A549 (cell line): ENCODE measurements around the gene OSBPL2. TPM values are rescaled to one million over a fixed set of nuclear protein-coding genes. Genes with fewer than 3 reads are reported as not detected.
A peak's percentile ranks its signal among the peaks of the same experiment; 100 is the strongest.

ENCODE experiments used
- ATAC-seq, 2 experiments: fragments of 200-7000 bp in 1 of 2; fragments of >200 bp in 1 of 2; cut with Nextera tagmentation in 1 of 2; cut with Tn5 transposase in 1 of 2; 3 replicates each; pipeline versions ENCODE4 v1.8.0 to v1.9.1; 2018 to 2020; ENCODE audit warnings: mild to moderate bottlenecking in 1 of 2, moderate library complexity in 1 of 2
- CTCF ChIA-PET: fragments of 300-600 bp; sonication (Branson Sonifier 250); formaldehyde crosslinking; extraction: SDS; loops from one replicate; lab custom pipeline; 2021; ENCODE audit warnings: antibody characterized with exemption, inconsistent platforms; lab: Yijun Ruan, JAX
- POLR2A ChIA-PET: fragments of 350-600 bp; formaldehyde crosslinking; extraction: SDS; loops from one replicate; lab custom pipeline; 2021; ENCODE audit warnings: antibody characterized with exemption, inconsistent platforms; lab: Yijun Ruan, JAX
- DNase-seq, 2 experiments: peaks; one replicate each; pipeline versions ENCODE4 v3.0.0 to v3.0.0-alpha.2; 2011 to 2016; ENCODE audit warnings: low read depth in 1 of 2, low spot score in 1 of 2
- FAIRE-seq: peaks from 2 replicates; lab custom pipeline; 2011; peaks lifted over from hg19 to GRCh38; lab: Jason Lieb, UNC
- H3K27ac ChIP-seq, 2 experiments: fragments of >200 bp; sonication (Bioruptor Twin); formaldehyde crosslinking; 3 replicates each; pipeline ENCODE4 v1.5.1; 2016 to 2017
- H3K4me1 ChIP-seq: fragments of >200 bp; sonication (Bioruptor Twin); formaldehyde crosslinking; 3 replicates; pipeline ENCODE4 v1.6.1; 2016
- H3K4me2 ChIP-seq: fragments of >200 bp; sonication (Bioruptor Twin); formaldehyde crosslinking; 3 replicates; pipeline ENCODE4 v1.6.1; 2016
- H3K4me3 ChIP-seq: fragments of >200 bp; sonication (Bioruptor Twin); formaldehyde crosslinking; 3 replicates; pipeline ENCODE4 v1.5.1; 2016
- H3K9me3 ChIP-seq: fragments of >200 bp; sonication (Bioruptor Twin); formaldehyde crosslinking; 3 replicates; pipeline ENCODE4 v1.6.1; 2016
- CBX2 ChIP-seq: fragments of 200-600 bp; sonication (generic); IDR thresholded peaks from 2 replicates; pipeline ENCODE4 v1.6.1; 2016; ENCODE audit warnings: low read depth, mild to moderate bottlenecking, borderline replicate concordance
- CHD2 ChIP-seq: fragments of 150-350 bp; IDR thresholded peaks from 2 replicates; pipeline ENCODE4 v1.6.1; 2014; ENCODE audit warnings: low read length; ENCODE audit not compliant: partially characterized antibody
- EHMT2 ChIP-seq: fragments of 200-600 bp; sonication (generic); IDR thresholded peaks from 2 replicates; pipeline ENCODE4 v1.6.1; 2016; ENCODE audit warnings: antibody characterized with exemption, low read depth, mild to moderate bottlenecking, moderate library complexity
- FOSL2 ChIP-seq, 2 experiments: fragments of 450-650 bp in 1 of 2; fragments of >200 bp in 1 of 2; sonication (Bioruptor Twin) in 1 of 2; formaldehyde crosslinking; IDR thresholded peaks; 2 replicates each; pipeline versions ENCODE4 v1.5.0 to v1.6.1; 2016 to 2020; ENCODE audit warnings: mild to moderate bottlenecking in 1 of 2, moderate library complexity in 1 of 2
- FOXS1 ChIP-seq: fragments of 250-450 bp; sonication (Bioruptor Pico); IDR thresholded peaks from 2 replicates; pipeline ENCODE4 v1.5.0; 2020; ENCODE audit warnings: mild to moderate bottlenecking, moderate library complexity
- HDAC2 ChIP-seq: fragments of 200-600 bp; sonication (generic); IDR thresholded peaks from 2 replicates; pipeline ENCODE4 v1.6.1; 2016
- HEYL ChIP-seq: fragments of 250-450 bp; sonication (Bioruptor Pico); IDR thresholded peaks from 2 replicates; pipeline ENCODE4 v1.8.0; 2021; ENCODE audit warnings: mild to moderate bottlenecking, moderate library complexity
- HOXB5 ChIP-seq: fragments of 250-450 bp; sonication (Bioruptor Pico); IDR thresholded peaks from 2 replicates; pipeline ENCODE4 v1.5.0; 2020; ENCODE audit warnings: mild to moderate bottlenecking, moderate library complexity
- JUN ChIP-seq, 2 experiments: fragments of >200 bp; sonication (Bioruptor Twin); formaldehyde crosslinking; IDR thresholded peaks; 2 replicates in 1 of 2; 3 replicates in 1 of 2; pipeline ENCODE4 v1.6.1; 2016 to 2017
- JUNB ChIP-seq: fragments of >200 bp; sonication (Bioruptor Twin); formaldehyde crosslinking; IDR thresholded peaks from 2 replicates; pipeline ENCODE4 v1.6.1; 2016
- KDM1A ChIP-seq: fragments of 200-600 bp; sonication (generic); IDR thresholded peaks from 2 replicates; pipeline ENCODE4 v1.6.1; 2016; ENCODE audit warnings: low read depth, mild to moderate bottlenecking
- KDM5A ChIP-seq: fragments of 200-600 bp; sonication (generic); IDR thresholded peaks from 2 replicates; pipeline ENCODE4 v1.6.1; 2016; ENCODE audit warnings: antibody characterized with exemption, mild to moderate bottlenecking
- MAFK ChIP-seq: fragments of 450-650 bp; IDR thresholded peaks from 2 replicates; pipeline ENCODE4 v1.6.1; 2014; ENCODE audit not compliant: partially characterized antibody
- MAZ ChIP-seq: fragments of 150-350 bp; IDR thresholded peaks from 2 replicates; pipeline ENCODE4 v1.6.1; 2014; ENCODE audit warnings: antibody characterized with exemption, low read depth, low read length, borderline replicate concordance
- MYC ChIP-seq: IDR thresholded peaks from 2 replicates; pipeline ENCODE4 v1.6.1; 2012; ENCODE audit warnings: mild to moderate bottlenecking, inconsistent platforms, low read length, improper control_type of control experiment, borderline replicate concordance
- POLR2AphosphoS2 ChIP-seq: conservative IDR thresholded peaks from 2 replicates; pipeline ENCODE4 v1.6.1; 2012; ENCODE audit warnings: low read length, improper control_type of control experiment, inconsistent platforms
- RCOR1 ChIP-seq: fragments of 150-350 bp; IDR thresholded peaks from 2 replicates; pipeline ENCODE4 v1.6.1; 2014; ENCODE audit warnings: antibody characterized with exemption, low read length, low read depth
- TFCP2L1 ChIP-seq: fragments of 250-450 bp; sonication (Bioruptor Pico); IDR thresholded peaks from 2 replicates; pipeline ENCODE4 v1.5.0; 2021; ENCODE audit warnings: mild to moderate bottlenecking
- ZC3H11A ChIP-seq: fragments of 450-650 bp; IDR thresholded peaks from 2 replicates; pipeline ENCODE4 v1.6.1; 2014; ENCODE audit warnings: antibody characterized with exemption, mild to moderate bottlenecking
- WGBS: methylation state at CpG from one replicate; pipeline ENCODE4 v1.1.6; 2017; ENCODE audit errors: missing lambda C conversion rate; 5-methylcytosine and 5-hydroxymethylcytosine counted together
- polyA plus RNA-seq, 4 experiments: library from polyadenylated mRNA; depleted of rRNA in 3 of 4; stranded (reverse); fragments of >200 nt; fragmentation: RNase III in 1 of 4; extraction: RNeasy Plus Mini Kit Qiagen cat#74134 plus additional on column Dnase treatment in 1 of 4; gene quantifications; 2 replicates in 3 of 4; 3 replicates in 1 of 4; pipeline ENCODE4 v1.2.3, GENCODE V29; 2011 to 2017
- TF ChIP-seq, protein P1 (sequence below): fragments of >200 bp; sonication (Bioruptor Twin); formaldehyde crosslinking; IDR thresholded peaks from 3 replicates; pipeline ENCODE4 v1.6.1; 2016
- TF ChIP-seq, protein P2 (sequence below): IDR thresholded peaks from 2 replicates; pipeline ENCODE4 v1.6.1; 2012
- TF ChIP-seq, protein P3 (sequence below): fragments of 150-350 bp; IDR thresholded peaks from 2 replicates; pipeline ENCODE4 v1.6.1; 2014; ENCODE audit warnings: low read depth, mild to moderate bottlenecking, low read length

The OSBPL2 gene
- polyA plus RNA-seq, 2 of the 4 experiments (the other 2 are of a cell fraction), result 14.6 to 14.8 TPM

DNA sequence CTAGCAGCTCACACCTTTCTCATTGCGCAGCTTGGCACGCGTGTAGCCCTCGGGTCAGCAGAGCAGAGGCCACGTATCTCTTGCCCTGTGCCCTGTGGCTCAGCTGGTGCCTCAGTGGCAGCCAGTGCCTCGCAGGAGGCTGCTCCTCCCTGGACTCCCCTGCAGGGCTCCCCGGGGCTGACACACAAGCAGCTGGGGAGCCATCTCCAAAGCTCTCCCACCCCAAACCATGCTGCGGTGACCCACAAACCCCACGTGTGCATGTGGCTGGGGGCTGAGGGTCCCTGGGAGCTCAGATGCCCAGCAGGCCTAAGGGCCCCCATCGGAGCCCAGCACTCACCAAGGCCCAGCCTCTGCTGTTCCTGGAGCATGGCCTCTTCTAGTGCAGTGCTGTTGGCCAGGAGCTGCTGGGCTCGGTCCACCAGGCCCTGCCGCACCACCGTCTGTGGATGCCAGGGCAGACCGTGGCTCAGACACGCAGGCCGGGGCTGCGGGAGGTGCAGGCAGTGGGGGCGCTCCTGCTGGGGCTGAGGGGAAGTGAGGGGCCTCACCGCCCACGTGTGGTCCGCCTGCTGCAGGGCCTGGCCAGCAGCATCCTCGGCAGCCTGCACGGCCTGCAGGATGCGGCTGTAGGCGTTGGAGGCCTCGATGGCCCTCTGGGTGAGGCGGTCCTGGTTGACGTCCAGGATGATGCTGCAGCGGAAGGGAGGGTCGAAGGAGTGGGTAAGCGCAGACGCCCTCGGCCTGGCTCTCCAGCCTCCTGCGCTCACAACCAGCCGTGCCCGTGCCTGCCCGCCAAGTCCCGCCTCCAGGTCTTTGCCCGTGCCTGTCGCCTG lies 78.2 kb downstream of the OSBPL2 start:
- CTCF ChIA-PET, result interaction anchor here (0.9 to 4.9 kb wide), 5 partner anchors 10 to 66 kb away, joined by 3 to 29 read pairs (median 6); partner anchors contain the start of gene ADRM1
- POLR2A ChIA-PET, result no interaction called here
- Histone ChIP-seq H3K4me1 (peaks cover 5% of the 10 kb centered on the region; the same call in 1 of the 3 replicates), H3K4me3 (peak overlapping the region; percentile 26; the same call in 1 of the 3 replicates), H3K27ac (peak overlapping the region in 1 of 2 experiments; percentile 70; a peak in 3 of 6 replicates)
- no peak for DNase-seq
- WGBS, result 90% methylated on average over 25 of the region's 40 CpGs
- ATAC-seq, result no peak
- no peak for TF ChIP-seq MAZ
- no peak for TF ChIP-seq ZC3H11A
- TF ChIP-seq, all 56 proteins: peak for 0
- Histone ChIP-seq H3K9me3 (peaks cover 33% of the 10 kb centered on the region), H3K4me2 (no peak overlapping the region)
- FAIRE-seq, result no peak

DNA sequence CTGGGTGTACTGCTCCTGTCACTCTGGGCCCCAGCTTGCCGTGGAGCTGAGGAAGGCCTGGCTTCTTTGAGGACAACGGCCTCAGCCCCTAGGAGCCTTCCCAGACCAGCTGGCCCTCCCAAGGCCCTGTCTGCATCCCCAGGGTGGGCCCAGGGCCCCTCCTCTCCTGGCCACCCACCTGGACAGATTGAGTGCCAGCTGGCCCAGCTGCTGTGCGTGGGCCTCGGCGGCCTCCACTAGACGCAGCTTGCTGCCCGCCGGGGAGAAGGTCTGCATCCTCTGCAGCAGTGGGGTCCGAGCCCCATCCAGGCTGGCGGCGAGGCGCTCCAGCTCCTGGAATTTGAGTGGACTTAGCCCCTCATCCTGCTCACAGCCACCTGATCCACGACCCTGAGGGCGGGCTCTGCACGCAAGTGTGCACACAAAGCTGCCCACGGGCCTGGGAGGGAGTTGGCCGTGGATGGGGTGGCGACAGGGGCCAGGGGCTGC lies 78.9 kb downstream of the OSBPL2 start:
- 92% methylated on average over 4 of the region's 18 CpGs for WGBS
- H3K4me2 ChIP-seq, result no peak overlapping the region
- peak overlapping the region in 1 of 2 experiments; percentile 70; a peak in 3 of 6 replicates for H3K27ac ChIP-seq
- CTCF ChIA-PET, result interaction anchor here (1.6 to 4.9 kb wide), 3 partner anchors 11 to 65 kb away, joined by 6 to 29 read pairs (median 23); no protein-coding TSS in a partner anchor
- ATAC-seq, result no peak
- peaks cover 10% of the 10 kb centered on the region; the same call in 2 of the 3 replicates for H3K4me1 ChIP-seq
- FAIRE-seq, result no peak
- peaks cover 33% of the 10 kb centered on the region for H3K9me3 ChIP-seq
- POLR2A ChIA-PET, result no interaction called here
- H3K4me3 ChIP-seq, result peak overlapping the region; percentile 26; the same call in 2 of the 3 replicates
- DNase-seq, result no peak
- TF ChIP-seq HDAC2 (no peak), KDM5A (no peak), FOXS1 (CRISPR knock-in tag) (no peak), JUN (IDR thresholded peaks at IDR 0.05) (no peak), MAFK (no peak), CHD2 (no peak), RCOR1 (no peak), FOSL2 (IDR thresholded peaks at IDR 0.05) (no peak), FOSL2 (CRISPR knock-in tag; IDR thresholded peaks at IDR 0.05) (no peak), TFCP2L1 (CRISPR knock-in tag) (no peak), MYC (no peak), CBX2 (no peak), POLR2AphosphoS2 (no peak), JUNB (no peak), HEYL (CRISPR knock-in tag) (no peak), HOXB5 (no peak), KDM1A (no peak), EHMT2 (no peak)
- TF ChIP-seq, protein P1, sequence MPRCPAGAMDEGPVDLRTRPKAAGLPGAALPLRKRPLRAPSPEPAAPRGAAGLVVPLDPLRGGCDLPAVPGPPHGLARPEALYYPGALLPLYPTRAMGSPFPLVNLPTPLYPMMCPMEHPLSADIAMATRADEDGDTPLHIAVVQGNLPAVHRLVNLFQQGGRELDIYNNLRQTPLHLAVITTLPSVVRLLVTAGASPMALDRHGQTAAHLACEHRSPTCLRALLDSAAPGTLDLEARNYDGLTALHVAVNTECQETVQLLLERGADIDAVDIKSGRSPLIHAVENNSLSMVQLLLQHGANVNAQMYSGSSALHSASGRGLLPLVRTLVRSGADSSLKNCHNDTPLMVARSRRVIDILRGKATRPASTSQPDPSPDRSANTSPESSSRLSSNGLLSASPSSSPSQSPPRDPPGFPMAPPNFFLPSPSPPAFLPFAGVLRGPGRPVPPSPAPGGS, result no peak
- TF ChIP-seq, protein P2, sequence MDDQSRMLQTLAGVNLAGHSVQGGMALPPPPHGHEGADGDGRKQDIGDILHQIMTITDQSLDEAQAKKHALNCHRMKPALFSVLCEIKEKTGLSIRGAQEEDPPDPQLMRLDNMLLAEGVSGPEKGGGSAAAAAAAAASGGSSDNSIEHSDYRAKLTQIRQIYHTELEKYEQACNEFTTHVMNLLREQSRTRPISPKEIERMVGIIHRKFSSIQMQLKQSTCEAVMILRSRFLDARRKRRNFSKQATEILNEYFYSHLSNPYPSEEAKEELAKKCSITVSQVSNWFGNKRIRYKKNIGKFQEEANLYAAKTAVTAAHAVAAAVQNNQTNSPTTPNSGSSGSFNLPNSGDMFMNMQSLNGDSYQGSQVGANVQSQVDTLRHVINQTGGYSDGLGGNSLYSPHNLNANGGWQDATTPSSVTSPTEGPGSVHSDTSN, result no peak
- TF ChIP-seq, protein P3, sequence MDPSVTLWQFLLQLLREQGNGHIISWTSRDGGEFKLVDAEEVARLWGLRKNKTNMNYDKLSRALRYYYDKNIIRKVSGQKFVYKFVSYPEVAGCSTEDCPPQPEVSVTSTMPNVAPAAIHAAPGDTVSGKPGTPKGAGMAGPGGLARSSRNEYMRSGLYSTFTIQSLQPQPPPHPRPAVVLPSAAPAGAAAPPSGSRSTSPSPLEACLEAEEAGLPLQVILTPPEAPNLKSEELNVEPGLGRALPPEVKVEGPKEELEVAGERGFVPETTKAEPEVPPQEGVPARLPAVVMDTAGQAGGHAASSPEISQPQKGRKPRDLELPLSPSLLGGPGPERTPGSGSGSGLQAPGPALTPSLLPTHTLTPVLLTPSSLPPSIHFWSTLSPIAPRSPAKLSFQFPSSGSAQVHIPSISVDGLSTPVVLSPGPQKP, result no peak
